ENCODE results near the gene CCT5. TPM values are rescaled to one million over a fixed set of nuclear protein-coding genes. Genes with fewer than 3 reads are reported as not detected.
A peak's percentile ranks its signal among the peaks of the same experiment; 100 is the strongest.

The CCT5 gene
- polyA plus RNA-seq, 1 donor (not counting 4 experiments of a cell fraction or from before 2014, with no cell fraction given) = 558 TPM

DNA sequence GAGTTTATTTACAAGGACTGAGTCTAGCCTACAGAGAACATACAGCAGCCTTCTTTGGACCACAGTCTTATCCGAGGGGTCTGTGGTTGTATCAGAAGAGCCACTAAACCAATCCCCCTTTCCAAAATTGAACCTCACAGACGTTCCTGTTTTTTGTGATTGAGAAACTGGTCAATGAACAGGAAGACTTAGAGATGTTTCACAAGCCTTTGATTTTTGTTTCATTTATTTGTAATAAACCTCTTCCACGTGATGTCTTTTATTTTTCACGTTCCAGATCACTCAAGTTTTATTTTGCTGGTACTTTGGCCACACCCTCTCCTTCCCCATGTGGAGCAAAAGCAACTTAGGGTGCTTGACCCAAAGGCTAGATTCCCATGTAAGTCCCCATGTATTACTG is 16.1 kb downstream of the CCT5 start:
- peaks cover 23 to 28% of the 10 kb centered on the region in 2 experiments for H3K36me3 ChIP-seq (ENCODE audit: control insufficient read depth in 2 of 2, extremely low read depth in 1 of 2, insufficient read depth in 2 of 2, low read length in 2 of 2)
- no peak overlapping the region for H3K9ac ChIP-seq (ENCODE audit: control insufficient read depth, extremely low read depth, insufficient read depth, low read length)
- no peaks in the 10 kb centered on the region for H3K27me3 ChIP-seq (ENCODE audit: control insufficient read depth, extremely low read depth, insufficient read depth, low read length)
- H4K20me1 ChIP-seq (ENCODE audit: control insufficient read depth, extremely low read depth, insufficient read depth, low read length) = peaks cover 3% of the 10 kb centered on the region
- dilution Hi-C loops (cut with MboI; ENCODE audit: extremely low pct_ligation_motif_present, low sequenced_read_pairs) = no loop called here
- no peaks in the 10 kb centered on the region for H3K9me1 ChIP-seq (ENCODE audit: control insufficient read depth, extremely low read depth, insufficient read depth, low read length)
- no peak overlapping the region for H3K4me2 ChIP-seq (ENCODE audit: control insufficient read depth, extremely low read depth, insufficient read depth, low read depth, low read length)
- no peak for FAIRE-seq
- H3K79me2 ChIP-seq (ENCODE audit: control insufficient read depth, insufficient read depth, low read length) = no peaks in the 10 kb centered on the region
- DNase-seq (ENCODE audit: low read depth, low spot score) = no peak
- H3K9me3 ChIP-seq (ENCODE audit: control insufficient read depth, low read depth, low read length) = no peaks in the 10 kb centered on the region
- H3K27ac ChIP-seq (ENCODE audit: control insufficient read depth, insufficient read depth, low read length) = no peak overlapping the region
- H3K4me3 ChIP-seq (ENCODE audit: control insufficient read depth in 2 of 3, extremely low read depth in 1 of 3, insufficient read depth in 2 of 3, low read depth in 1 of 3, low read length in 3 of 3) = no peak overlapping the region
- H3K4me1 ChIP-seq (ENCODE audit: control insufficient read depth, extremely low read depth, insufficient read depth, low read length) = peaks cover 15% of the 10 kb centered on the region
- no peak overlapping the region for H2AFZ ChIP-seq (ENCODE audit: control insufficient read depth, low read length)
- TF ChIP-seq EZH2 (IDR thresholded peaks at IDR 0.05; ENCODE audit: low read length) = no peak
- no peak for TF ChIP-seq CTCF (optimal IDR thresholded peaks at IDR 0.05 in 1 of 3, IDR thresholded peaks at IDR 0.05 in 1 of 3, conservative IDR thresholded peaks at IDR 0.05 in 1 of 3; ENCODE audit: extremely low read depth in 1 of 3, insufficient read depth in 2 of 3, low read length in 3 of 3)

- Histone ChIP-seq H3K9ac (ENCODE audit: control insufficient read depth, extremely low read depth, insufficient read depth, low read length) (no peak overlapping the region), H3K79me2 (ENCODE audit: control insufficient read depth, insufficient read depth, low read length) (no peaks in the 10 kb centered on the region), H3K27ac (ENCODE audit: control insufficient read depth, insufficient read depth, low read length) (peak overlapping the region; percentile 65), H3K27me3 (ENCODE audit: control insufficient read depth, extremely low read depth, insufficient read depth, low read length) (no peaks in the 10 kb centered on the region), H3K36me3 (ENCODE audit: control insufficient read depth in 2 of 2, extremely low read depth in 1 of 2, insufficient read depth in 2 of 2, low read length in 2 of 2) (peaks cover 19 to 23% of the 10 kb centered on the region in 2 experiments), H3K9me3 (ENCODE audit: control insufficient read depth, low read depth, low read length) (no peaks in the 10 kb centered on the region), H3K9me1 (ENCODE audit: control insufficient read depth, extremely low read depth, insufficient read depth, low read length) (peaks cover 3% of the 10 kb centered on the region), H4K20me1 (ENCODE audit: control insufficient read depth, extremely low read depth, insufficient read depth, low read length) (peaks cover 3% of the 10 kb centered on the region), H3K4me2 (ENCODE audit: control insufficient read depth, extremely low read depth, insufficient read depth, low read depth, low read length) (no peak overlapping the region), H3K4me3 (ENCODE audit: control insufficient read depth in 2 of 3, extremely low read depth in 1 of 3, insufficient read depth in 2 of 3, low read depth in 1 of 3, low read length in 3 of 3) (no peak overlapping the region), H3K4me1 (ENCODE audit: control insufficient read depth, extremely low read depth, insufficient read depth, low read length) (peaks cover 15% of the 10 kb centered on the region), H2AFZ (ENCODE audit: control insufficient read depth, low read length) (no peak overlapping the region)
- FAIRE-seq = no peak
- DNase-seq (ENCODE audit: low read depth, low spot score) = no peak
- dilution Hi-C loops (cut with MboI; ENCODE audit: extremely low pct_ligation_motif_present, low sequenced_read_pairs) = no loop called here
- TF ChIP-seq EZH2 (IDR thresholded peaks at IDR 0.05; ENCODE audit: low read length) (no peak), CTCF (optimal IDR thresholded peaks at IDR 0.05 in 1 of 3, IDR thresholded peaks at IDR 0.05 in 1 of 3, conservative IDR thresholded peaks at IDR 0.05 in 1 of 3; ENCODE audit: extremely low read depth in 1 of 3, insufficient read depth in 2 of 3, low read length in 3 of 3) (no peak)
Observed at GRCh38 chr5:10266839-10267238, 16.8 kb downstream of the CCT5 start.

Data from keratinocyte (primary cell).